Femur (tissue), 1 donor: ENCODE results near the gene CNOT1.
A peak's percentile ranks its signal among the peaks of the same experiment; 100 is the strongest.
"Not testable (repeated sequence)": the region's sequence is repeated elsewhere in the genome, so short reads cannot be mapped to it uniquely, and the experiment has no call there.

ENCODE experiments used
- DNase-seq: peaks from one replicate; pipeline ENCODE4 v3.0.0-alpha.2; 2017

Gene CNOT1

GRCh38 chr16:58577141-58577540, 52.5 kb downstream of the CNOT1 start:
- DNase-seq: no peak

GRCh38 chr16:58574895-58575294, 54.7 kb downstream of the CNOT1 start:
- no peak for DNase-seq

GRCh38 chr16:58565697-58566096, 63.9 kb downstream of the CNOT1 start:
- not testable (repeated sequence) for DNase-seq

- DNase-seq: no peak
These were observed 65.9 kb downstream of the CNOT1 start for GRCh38 chr16:58563775-58564174.

GRCh38 chr16:58563235-58563634, 66.4 kb downstream of the CNOT1 start:
- no peak for DNase-seq

GRCh38 chr16:58556678-58557077, 72.9 kb downstream of the CNOT1 start:
- DNase-seq: no peak

- peak; percentile 47 for DNase-seq
These were observed 78.1 kb downstream of the CNOT1 start for GRCh38 chr16:58551496-58551895.

- no peak for DNase-seq
These were observed 81.2 kb downstream of the CNOT1 start for GRCh38 chr16:58548378-58548777.

- no peak for DNase-seq
These were observed 85.9 kb downstream of the CNOT1 start for GRCh38 chr16:58543685-58544084.

- DNase-seq: no peak
These were observed 87.3 kb downstream of the CNOT1 start for GRCh38 chr16:58542291-58542690.

- no peak for DNase-seq
These were observed 87.9 kb downstream of the CNOT1 start for GRCh38 chr16:58541711-58542110.

- no peak for DNase-seq
These were observed 92.3 kb downstream of the CNOT1 start for GRCh38 chr16:58537124-58537906.

GRCh38 chr16:58536278-58536677, 93.3 kb downstream of the CNOT1 start:
- no peak for DNase-seq

GRCh38 chr16:58535100-58535499, 94.5 kb downstream of the CNOT1 start:
- DNase-seq: no peak

- DNase-seq: no peak
These were observed 95.7 kb downstream of the CNOT1 start for GRCh38 chr16:58533751-58534470.

GRCh38 chr16:58532414-58532813, 97.2 kb downstream of the CNOT1 start:
- no peak for DNase-seq

- no peak for DNase-seq
These were observed 99.4 kb downstream of the CNOT1 start for GRCh38 chr16:58530179-58530578.

GRCh38 chr16:58519707-58520106, 109.9 kb downstream of the CNOT1 start:
- no peak for DNase-seq

- DNase-seq: no peak
These were observed 110.7 kb downstream of the CNOT1 start for GRCh38 chr16:58518980-58519368.

GRCh38 chr16:58518083-58518979, 111.3 kb downstream of the CNOT1 start:
- no peak for DNase-seq

- DNase-seq: no peak
These were observed 112.9 kb downstream of the CNOT1 start for GRCh38 chr16:58516768-58517107.

GRCh38 chr16:58515871-58516767, 113.5 kb downstream of the CNOT1 start:
- peak; percentile 48 for DNase-seq
